ENCODE measurements around the gene ALK. TPM values are rescaled to one million over a fixed set of nuclear protein-coding genes. Genes with fewer than 3 reads are reported as not detected.

The ALK gene
- total RNA-seq, 4 donors from 2014 or later: 0.08 to 0.40 (median 0.28) TPM

GRCh38 chr2:29880084-29880483 lies 41.3 kb downstream of the ALK start:
- Histone ChIP-seq H3K27me3 (no peaks in the 10 kb centered on the region), H3K36me3 (no peaks in the 10 kb centered on the region), H3K4me1 (peaks cover 0 to 9% of the 10 kb centered on the region in 2 donors), H3K9me3 (no peaks in the 10 kb centered on the region), H3K4me3 (replicated peaks in 1 of 3) (no peak overlapping the region), H3K27ac (no peak overlapping the region)
- WGBS, 2 donors: 67 to 78% methylated on average over 1 of the region's 1 CpG
- TF ChIP-seq POLR2A (IDR thresholded peaks at IDR 0.05) (no peak), CTCF (IDR thresholded peaks at IDR 0.05) (no peak)
- intact Hi-C loops (cut with DNase I): no loop called here
- no peak for DNase-seq

- intact Hi-C loops (cut with DNase I): no loop called here
- no peaks in the 10 kb centered on the region for H3K9me3 ChIP-seq
- DNase-seq: no peak
- no peaks in the 10 kb centered on the region for H3K36me3 ChIP-seq
- H3K27me3 ChIP-seq: no peaks in the 10 kb centered on the region
- 44 to 47% methylated on average over 2 of the region's 2 CpGs for WGBS, 2 donors
- no peak for TF ChIP-seq CTCF (IDR thresholded peaks at IDR 0.05)
- no peak for TF ChIP-seq POLR2A (IDR thresholded peaks at IDR 0.05)
- peaks cover 0 to 9% of the 10 kb centered on the region in 2 donors for H3K4me1 ChIP-seq
- no peak overlapping the region for H3K4me3 ChIP-seq (replicated peaks in 1 of 3)
- no peak overlapping the region for H3K27ac ChIP-seq
Observed at GRCh38 chr2:29879456-29879855, 41.9 kb downstream of the ALK start.

- Histone ChIP-seq H3K9me3 (no peaks in the 10 kb centered on the region), H3K4me3 (replicated peaks in 1 of 3) (no peak overlapping the region), H3K36me3 (no peaks in the 10 kb centered on the region), H3K27me3 (no peaks in the 10 kb centered on the region), H3K27ac (no peak overlapping the region), H3K4me1 (peaks cover 0 to 9% of the 10 kb centered on the region in 2 donors)
- peak; percentile 27 to 57 for DNase-seq
- TF ChIP-seq POLR2A (IDR thresholded peaks at IDR 0.05): no peak
- no peak for TF ChIP-seq CTCF (IDR thresholded peaks at IDR 0.05)
- intact Hi-C loops (cut with DNase I): no loop called here
- WGBS, 2 donors: 25 to 33% methylated on average over 3 of the region's 3 CpGs
Observed at GRCh38 chr2:29878898-29879297, 42.5 kb downstream of the ALK start.

- H3K4me3 ChIP-seq (replicated peaks in 1 of 3): no peak overlapping the region
- no peaks in the 10 kb centered on the region for H3K27me3 ChIP-seq
- no peak for DNase-seq
- no peaks in the 10 kb centered on the region for H3K9me3 ChIP-seq
- H3K36me3 ChIP-seq: no peaks in the 10 kb centered on the region
- intact Hi-C loops (cut with DNase I): no loop called here
- TF ChIP-seq POLR2A (IDR thresholded peaks at IDR 0.05) (no peak), CTCF (IDR thresholded peaks at IDR 0.05) (no peak)
- WGBS, 2 donors: 95 to 98% methylated on average over 4 of the region's 4 CpGs
- no peak overlapping the region for H3K27ac ChIP-seq
- peaks cover 0 to 9% of the 10 kb centered on the region in 2 donors for H3K4me1 ChIP-seq
Observed at GRCh38 chr2:29876374-29876773, 45.0 kb downstream of the ALK start.

- Histone ChIP-seq H3K27me3 (no peaks in the 10 kb centered on the region), H3K9me3 (no peaks in the 10 kb centered on the region), H3K4me3 (replicated peaks in 1 of 3) (no peak overlapping the region), H3K27ac (no peak overlapping the region), H3K4me1 (peaks cover 0 to 9% of the 10 kb centered on the region in 2 donors), H3K36me3 (no peaks in the 10 kb centered on the region)
- no peak for TF ChIP-seq POLR2A (IDR thresholded peaks at IDR 0.05)
- TF ChIP-seq CTCF (IDR thresholded peaks at IDR 0.05): no peak
- no peak for DNase-seq
- intact Hi-C loops (cut with DNase I): no loop called here
- 47 to 61% methylated on average over 2 of the region's 2 CpGs for WGBS, 2 donors
Observed at GRCh38 chr2:29874745-29875144, 46.6 kb downstream of the ALK start.

Data from thyroid gland (tissue), 4 donors.